Esophagus muscularis mucosa (tissue), 4 donors: ENCODE data around the gene MCOLN3.

Experiments used
- CTCF ChIP-seq, 3 experiments: fragments of 200-600 bp in 2 of 3; fragments of 450-650 bp in 1 of 3; sonication (generic) in 2 of 3; IDR thresholded peaks; one replicate each; pipeline ENCODE4 v1.5.1; 2017 to 2019; ENCODE audit warnings: antibody characterized with exemption in 3 of 3, mild to moderate bottlenecking in 2 of 3, moderate library complexity in 1 of 3
- EP300 ChIP-seq: sonication (generic); formaldehyde crosslinking; IDR thresholded peaks from one replicate; pipeline ENCODE4 v1.6.1; 2017; ENCODE audit warnings: antibody characterized with exemption
- POLR2A ChIP-seq: fragments of 450-650 bp; IDR thresholded peaks from one replicate; pipeline ENCODE4 v1.6.1; 2017; ENCODE audit warnings: antibody characterized with exemption, moderate library complexity, mild to moderate bottlenecking, low read depth

GRCh38 chr1:85065550-85065949 is 17.2 kb upstream of the MCOLN3 start:
- TF ChIP-seq POLR2A = no peak
- TF ChIP-seq CTCF (IDR thresholded peaks at IDR 0.05) = no peak
- no peak for TF ChIP-seq EP300
